ENCODE results near the gene LRMDA.

LRMDA gene

GRCh38 chr10:75924309-75924902 is 493.0 kb downstream of the LRMDA start:
- no peak for DNase-seq (ENCODE audit: low read depth)

- DNase-seq (ENCODE audit: low read depth), result no peak
Observed at GRCh38 chr10:75925999-75926398, 494.6 kb downstream of the LRMDA start.

GRCh38 chr10:75926763-75927162 is 495.3 kb downstream of the LRMDA start:
- no peak for DNase-seq (ENCODE audit: low read depth)

- DNase-seq (ENCODE audit: low read depth), result no peak
Observed at GRCh38 chr10:75928231-75928630, 496.8 kb downstream of the LRMDA start.

GRCh38 chr10:75929630-75930161 is 498.3 kb downstream of the LRMDA start:
- DNase-seq (ENCODE audit: low read depth), result no peak

- DNase-seq (ENCODE audit: low read depth), result no peak
Observed at GRCh38 chr10:75932921-75933320, 501.5 kb downstream of the LRMDA start.

- no peak for DNase-seq (ENCODE audit: low read depth)
Observed at GRCh38 chr10:75935240-75935639, 503.8 kb downstream of the LRMDA start.

GRCh38 chr10:75935650-75936400 is 504.4 kb downstream of the LRMDA start:
- DNase-seq (ENCODE audit: low read depth), result no peak

GRCh38 chr10:75936841-75937240 is 505.4 kb downstream of the LRMDA start:
- DNase-seq (ENCODE audit: low read depth), result no peak

GRCh38 chr10:75937823-75938222 is 506.4 kb downstream of the LRMDA start:
- DNase-seq (ENCODE audit: low read depth), result no peak

- DNase-seq (ENCODE audit: low read depth), result no peak
Observed at GRCh38 chr10:75938380-75939122, 507.1 kb downstream of the LRMDA start.

- no peak for DNase-seq (ENCODE audit: low read depth)
Observed at GRCh38 chr10:75939541-75939940, 508.1 kb downstream of the LRMDA start.

- no peak for DNase-seq (ENCODE audit: low read depth)
Observed at GRCh38 chr10:75940742-75941141, 509.3 kb downstream of the LRMDA start.

- no peak for DNase-seq (ENCODE audit: low read depth)
Observed at GRCh38 chr10:75941223-75941801, 509.9 kb downstream of the LRMDA start.

GRCh38 chr10:75944061-75944460 is 512.6 kb downstream of the LRMDA start:
- DNase-seq (ENCODE audit: low read depth), result no peak

GRCh38 chr10:75948583-75948982 is 517.2 kb downstream of the LRMDA start:
- DNase-seq (ENCODE audit: low read depth), result no peak

GRCh38 chr10:75950307-75950706 is 518.9 kb downstream of the LRMDA start:
- no peak for DNase-seq (ENCODE audit: low read depth)

- DNase-seq (ENCODE audit: low read depth), result no peak
Observed at GRCh38 chr10:75950997-75951589, 519.7 kb downstream of the LRMDA start.

GRCh38 chr10:75951627-75952026 is 520.2 kb downstream of the LRMDA start:
- DNase-seq (ENCODE audit: low read depth), result no peak

- DNase-seq (ENCODE audit: low read depth), result no peak
Observed at GRCh38 chr10:75952093-75952492, 520.7 kb downstream of the LRMDA start.

- no peak for DNase-seq (ENCODE audit: low read depth)
Observed at GRCh38 chr10:75954486-75954885, 523.1 kb downstream of the LRMDA start.

GRCh38 chr10:75955973-75956502 is 524.6 kb downstream of the LRMDA start:
- no peak for DNase-seq (ENCODE audit: low read depth)

Data from stimulated activated CD8-positive, alpha-beta memory T cell treated with anti-CD3 and anti-CD28 coated beads, Interleukin-15, amount 100 ng/mL, for 1 hour (primary cell).